GM12892 (cell line): ENCODE results near the gene STK40.

ENCODE experiments used
- POLR2A ChIP-seq: IDR thresholded peaks from 2 replicates; pipeline ENCODE4 v1.6.1; 2011; ENCODE audit warnings: low read depth, low read length, control low read depth
- POLR2AphosphoS5 ChIP-seq: IDR thresholded peaks from 2 replicates; pipeline ENCODE4 v1.6.1; 2011; ENCODE audit warnings: low read depth, low read length, control low read depth
- TAF1 ChIP-seq: IDR thresholded peaks from 2 replicates; pipeline ENCODE4 v1.6.1; 2011; ENCODE audit warnings: low read depth, mild to moderate bottlenecking, control low read depth, low read length, borderline replicate concordance

DNA sequence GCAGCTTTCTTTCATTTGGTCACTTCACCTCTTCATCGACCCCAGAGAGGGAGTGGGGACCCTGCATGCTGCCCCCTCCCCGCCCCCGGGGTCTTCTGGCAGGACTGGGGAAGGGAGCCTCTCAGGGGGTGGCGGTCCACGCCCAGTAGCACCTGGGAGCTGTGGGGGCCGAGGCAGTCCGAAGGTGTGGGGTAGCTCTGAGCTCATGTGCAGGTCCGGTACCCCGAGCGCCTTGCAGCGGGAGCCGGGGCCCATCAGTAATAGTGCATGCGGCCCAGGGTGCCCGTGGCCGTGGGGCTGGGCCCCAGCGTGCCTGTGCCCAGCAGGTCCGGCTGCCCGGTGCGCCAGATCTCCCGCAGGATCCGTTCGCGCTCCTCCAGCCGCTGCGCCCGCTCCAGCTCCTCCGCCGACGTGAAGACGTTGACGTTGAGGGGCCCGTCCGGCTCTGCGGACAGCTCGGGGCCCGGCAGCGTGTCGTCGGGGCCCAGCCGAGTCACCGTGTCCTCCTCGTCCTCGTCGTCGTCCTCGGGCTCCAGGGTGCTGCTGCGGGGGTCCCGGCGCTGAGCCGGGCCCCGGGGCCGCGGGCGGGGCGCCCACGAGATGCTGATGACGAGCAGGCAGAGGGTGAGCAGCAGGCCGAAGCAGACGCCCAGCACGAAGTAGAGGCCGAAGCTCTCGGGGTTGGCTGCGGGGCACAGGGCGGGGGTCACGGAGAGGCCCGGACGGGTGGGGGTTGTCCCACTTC is 63.5 kb downstream of the STK40 start:
- no peak for TF ChIP-seq POLR2AphosphoS5
- no peak for TF ChIP-seq POLR2A
- TF ChIP-seq TAF1 = no peak
